Activated T-cell treated with anti-CD3 and anti-CD28 coated beads, Interleukin-2, amount 50 U/mL, for 24 hours (primary cell): Measurements from ENCODE around the gene RIC1.
"Not testable (repeated sequence)": the region's sequence is repeated elsewhere in the genome, so short reads cannot be mapped to it uniquely, and the experiment has no call there.

Experiments
- DNase-seq: peaks from one replicate; pipeline ENCODE4 v3.0.0-alpha.2; 2020
- H3K27ac Mint-ChIP-seq: 2 replicates; pipeline ENCODE4 v1.8.0; 2020; ENCODE audit warnings: mild to moderate bottlenecking, mixed read lengths
- H3K27me3 Mint-ChIP-seq: 2 replicates; pipeline ENCODE4 v1.8.0; 2020; ENCODE audit warnings: mixed read lengths
- H3K36me3 Mint-ChIP-seq: 2 replicates; pipeline ENCODE4 v1.8.0; 2020; ENCODE audit warnings: low read depth, mixed read lengths
- H3K4me1 Mint-ChIP-seq: 2 replicates; pipeline ENCODE4 v1.8.0; 2020; ENCODE audit warnings: low read depth, mixed read lengths
- H3K4me3 Mint-ChIP-seq: 2 replicates; pipeline ENCODE4 v1.8.0; 2020; ENCODE audit warnings: mild to moderate bottlenecking, moderate library complexity, mixed read lengths
- H3K9me3 Mint-ChIP-seq: 2 replicates; pipeline ENCODE4 v1.8.0; 2020; ENCODE audit warnings: mixed read lengths

The RIC1 gene, protein sequence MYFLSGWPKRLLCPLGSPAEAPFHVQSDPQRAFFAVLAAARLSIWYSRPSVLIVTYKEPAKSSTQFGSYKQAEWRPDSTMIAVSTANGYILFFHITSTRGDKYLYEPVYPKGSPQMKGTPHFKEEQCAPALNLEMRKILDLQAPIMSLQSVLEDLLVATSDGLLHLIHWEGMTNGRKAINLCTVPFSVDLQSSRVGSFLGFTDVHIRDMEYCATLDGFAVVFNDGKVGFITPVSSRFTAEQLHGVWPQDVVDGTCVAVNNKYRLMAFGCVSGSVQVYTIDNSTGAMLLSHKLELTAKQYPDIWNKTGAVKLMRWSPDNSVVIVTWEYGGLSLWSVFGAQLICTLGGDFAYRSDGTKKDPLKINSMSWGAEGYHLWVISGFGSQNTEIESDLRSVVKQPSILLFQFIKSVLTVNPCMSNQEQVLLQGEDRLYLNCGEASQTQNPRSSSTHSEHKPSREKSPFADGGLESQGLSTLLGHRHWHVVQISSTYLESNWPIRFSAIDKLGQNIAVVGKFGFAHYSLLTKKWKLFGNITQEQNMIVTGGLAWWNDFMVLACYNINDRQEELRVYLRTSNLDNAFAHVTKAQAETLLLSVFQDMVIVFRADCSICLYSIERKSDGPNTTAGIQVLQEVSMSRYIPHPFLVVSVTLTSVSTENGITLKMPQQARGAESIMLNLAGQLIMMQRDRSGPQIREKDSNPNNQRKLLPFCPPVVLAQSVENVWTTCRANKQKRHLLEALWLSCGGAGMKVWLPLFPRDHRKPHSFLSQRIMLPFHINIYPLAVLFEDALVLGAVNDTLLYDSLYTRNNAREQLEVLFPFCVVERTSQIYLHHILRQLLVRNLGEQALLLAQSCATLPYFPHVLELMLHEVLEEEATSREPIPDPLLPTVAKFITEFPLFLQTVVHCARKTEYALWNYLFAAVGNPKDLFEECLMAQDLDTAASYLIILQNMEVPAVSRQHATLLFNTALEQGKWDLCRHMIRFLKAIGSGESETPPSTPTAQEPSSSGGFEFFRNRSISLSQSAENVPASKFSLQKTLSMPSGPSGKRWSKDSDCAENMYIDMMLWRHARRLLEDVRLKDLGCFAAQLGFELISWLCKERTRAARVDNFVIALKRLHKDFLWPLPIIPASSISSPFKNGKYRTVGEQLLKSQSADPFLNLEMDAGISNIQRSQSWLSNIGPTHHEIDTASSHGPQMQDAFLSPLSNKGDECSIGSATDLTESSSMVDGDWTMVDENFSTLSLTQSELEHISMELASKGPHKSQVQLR (N-terminal part only)

DNA sequence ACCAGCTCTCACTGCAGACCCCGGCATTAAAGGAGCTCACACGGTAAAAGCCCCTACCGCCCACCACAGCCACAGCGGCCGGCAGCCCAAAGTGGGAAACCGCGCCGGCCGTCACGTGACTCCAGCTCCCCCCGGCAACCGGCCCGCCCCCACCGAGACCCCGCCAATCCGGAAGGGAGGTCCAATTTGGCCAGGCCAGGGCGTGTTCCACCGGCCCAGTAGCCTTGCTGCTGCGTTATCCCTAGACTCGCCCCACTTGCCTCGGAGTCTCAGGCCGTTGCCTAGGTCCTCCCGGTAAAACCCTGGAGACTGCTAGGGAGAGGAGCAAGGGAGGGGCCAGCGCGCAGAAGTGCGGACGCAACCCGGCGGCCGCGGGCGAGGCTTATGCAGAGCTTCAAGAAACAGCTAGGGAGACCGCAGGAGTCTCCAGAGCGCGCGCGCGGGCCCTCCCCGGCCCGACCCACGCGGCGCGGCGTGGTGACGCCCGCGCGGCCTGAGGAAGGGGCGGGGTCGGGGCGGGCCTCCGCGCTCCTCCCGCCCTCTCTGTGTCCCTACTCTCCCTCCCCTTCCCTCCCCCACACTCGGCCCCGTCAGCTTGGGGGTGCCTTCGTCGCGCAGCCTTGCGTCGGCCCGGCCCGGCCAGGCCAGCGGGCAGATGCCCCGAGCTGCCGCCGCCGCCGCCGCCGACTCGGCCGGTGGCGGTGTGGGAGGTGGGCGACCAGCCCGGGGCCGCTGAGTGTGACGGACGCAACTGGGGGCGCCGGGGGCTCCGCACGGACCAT lies at the start of gene RIC1:
TSS of gene RIC1 (plus strand) at position 578 of the 782 bp plus-strand sequence. CDS start at position 781, 203 bp downstream.
- no peaks in the 10 kb centered on the region for H3K9me3 Mint-ChIP-seq
- DNase-seq = peak; percentile 92
- H3K4me3 Mint-ChIP-seq = peak within 1 kb of the TSS; percentile 100
- peaks cover 62% of the 10 kb centered on the region for H3K4me1 Mint-ChIP-seq
- H3K36me3 Mint-ChIP-seq = peaks cover 35% of the 10 kb centered on the region
- peak within 1 kb of the TSS; percentile 97 for H3K27ac Mint-ChIP-seq
- H3K27me3 Mint-ChIP-seq = no peaks in the 10 kb centered on the region

GRCh38 chr9:5579881-5580280 lies 49.0 kb upstream of the RIC1 start:
- Mint-ChIP-seq H3K36me3 (no peaks in the 10 kb centered on the region), H3K4me3 (no peak overlapping the region), H3K4me1 (peaks cover 53% of the 10 kb centered on the region), H3K9me3 (peaks cover 4% of the 10 kb centered on the region), H3K27me3 (no peaks in the 10 kb centered on the region), H3K27ac (no peak overlapping the region)
- no peak for DNase-seq

GRCh38 chr9:5580650-5581049 lies 48.3 kb upstream of the RIC1 start:
- H3K27me3 Mint-ChIP-seq = no peaks in the 10 kb centered on the region
- H3K36me3 Mint-ChIP-seq = no peaks in the 10 kb centered on the region
- H3K9me3 Mint-ChIP-seq = peaks cover 4% of the 10 kb centered on the region
- H3K27ac Mint-ChIP-seq = no peak overlapping the region
- H3K4me3 Mint-ChIP-seq = no peak overlapping the region
- no peak for DNase-seq
- H3K4me1 Mint-ChIP-seq = peaks cover 57% of the 10 kb centered on the region

- H3K27ac Mint-ChIP-seq, H3K9me3 Mint-ChIP-seq, H3K4me3 Mint-ChIP-seq, H3K36me3 Mint-ChIP-seq, H3K27me3 Mint-ChIP-seq, DNase-seq: not testable (repeated sequence)
- H3K4me1 Mint-ChIP-seq = peaks cover 68% of the 10 kb centered on the region
Measured at GRCh38 chr9:5581706-5582105, 47.2 kb upstream of the RIC1 start.

- H3K36me3 Mint-ChIP-seq = no peaks in the 10 kb centered on the region
- H3K27ac Mint-ChIP-seq = peak overlapping the region; percentile 91
- H3K9me3 Mint-ChIP-seq = peaks cover 4% of the 10 kb centered on the region
- peaks cover 72% of the 10 kb centered on the region for H3K4me1 Mint-ChIP-seq
- no peak overlapping the region for H3K4me3 Mint-ChIP-seq
- no peaks in the 10 kb centered on the region for H3K27me3 Mint-ChIP-seq
- no peak for DNase-seq
Measured at GRCh38 chr9:5582835-5583195, 46.1 kb upstream of the RIC1 start.

DNA sequence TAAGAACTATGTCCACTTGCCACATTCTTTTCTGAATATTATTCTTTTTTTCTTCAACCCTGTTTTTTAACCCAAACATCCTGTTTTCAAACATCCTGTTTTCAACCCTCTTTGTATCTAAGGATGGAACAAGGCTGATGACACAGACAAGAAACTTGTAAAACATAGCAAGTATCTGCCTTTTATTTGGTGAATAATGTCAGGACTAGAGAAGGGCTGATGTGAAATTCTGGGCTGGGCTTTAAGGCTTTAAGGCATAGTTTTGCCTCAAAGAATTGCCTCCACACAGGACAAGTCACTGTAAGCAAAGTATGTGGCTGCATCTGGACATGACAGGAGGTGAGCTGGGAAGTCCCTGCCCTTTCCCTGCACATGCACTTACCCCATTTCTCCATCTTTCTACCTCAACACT lies 42.5 kb upstream of the RIC1 start:
- peaks cover 54% of the 10 kb centered on the region for H3K4me1 Mint-ChIP-seq

DNA sequence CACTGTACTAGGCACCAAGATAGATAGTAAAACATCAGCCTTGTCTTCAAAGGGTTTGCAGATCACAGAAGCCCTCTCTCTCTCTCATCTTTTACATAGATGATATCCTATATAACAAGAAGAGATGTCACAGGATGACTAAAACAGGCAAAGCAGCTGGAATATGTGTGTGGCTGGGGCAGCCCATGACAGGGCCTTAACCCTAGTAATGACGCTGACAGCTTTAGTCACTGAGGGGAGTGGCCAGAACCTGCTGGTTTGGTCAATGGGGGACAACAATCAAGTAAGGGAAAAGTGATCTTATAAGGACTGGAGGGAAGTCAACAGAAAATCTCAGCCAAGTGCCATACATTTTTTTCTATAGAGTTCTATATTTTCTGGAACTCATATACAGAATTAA lies 41.9 kb upstream of the RIC1 start:
- Mint-ChIP-seq H3K36me3 (no peaks in the 10 kb centered on the region), H3K4me1 (peaks cover 50% of the 10 kb centered on the region), H3K4me3 (peak overlapping the region; percentile 13), H3K9me3 (no peaks in the 10 kb centered on the region), H3K27me3 (no peaks in the 10 kb centered on the region), H3K27ac (peak overlapping the region; percentile 93)
- peak; percentile 50 for DNase-seq

More for the DNA sequence above, 42.5 kb upstream of the RIC1 start:
- H3K27me3 Mint-ChIP-seq = no peaks in the 10 kb centered on the region
- no peak for DNase-seq
- H3K4me3 Mint-ChIP-seq = peak overlapping the region; percentile 21
- H3K9me3 Mint-ChIP-seq = peaks cover 4% of the 10 kb centered on the region
- H3K36me3 Mint-ChIP-seq = no peaks in the 10 kb centered on the region
- peak overlapping the region; percentile 93 for H3K27ac Mint-ChIP-seq

DNA sequence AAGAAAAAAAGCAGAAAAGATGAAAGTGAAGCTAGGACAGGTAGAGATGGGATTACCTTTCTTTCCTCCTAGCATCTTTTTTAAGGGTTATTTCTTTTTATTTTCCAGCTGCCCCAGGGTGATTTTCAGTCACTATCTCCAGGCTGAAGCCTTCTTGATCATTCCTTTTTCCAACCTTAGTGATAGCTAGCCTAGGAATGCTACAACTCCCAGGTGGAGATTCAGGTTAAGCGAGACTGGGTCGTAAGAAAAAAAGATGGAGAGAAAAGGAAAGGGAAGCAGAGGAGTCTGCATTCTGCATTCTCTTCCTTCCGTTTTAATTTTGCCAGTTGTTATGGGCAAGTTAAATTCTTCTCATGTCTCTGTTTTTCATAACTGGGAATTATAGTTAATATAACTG lies 36.7 kb upstream of the RIC1 start:
- Mint-ChIP-seq H3K36me3 (no peaks in the 10 kb centered on the region), H3K27me3 (no peaks in the 10 kb centered on the region), H3K4me3 (no peak overlapping the region), H3K4me1 (peaks cover 28% of the 10 kb centered on the region), H3K9me3 (no peaks in the 10 kb centered on the region), H3K27ac (no peak overlapping the region)
- no peak for DNase-seq

GRCh38 chr9:5592904-5593303 lies 36.0 kb upstream of the RIC1 start:
- DNase-seq = no peak
- H3K36me3 Mint-ChIP-seq = no peaks in the 10 kb centered on the region
- H3K27me3 Mint-ChIP-seq = no peaks in the 10 kb centered on the region
- peaks cover 23% of the 10 kb centered on the region for H3K4me1 Mint-ChIP-seq
- no peaks in the 10 kb centered on the region for H3K9me3 Mint-ChIP-seq
- no peak overlapping the region for H3K4me3 Mint-ChIP-seq
- H3K27ac Mint-ChIP-seq = no peak overlapping the region

- H3K27ac Mint-ChIP-seq = no peak overlapping the region
Measured at GRCh38 chr9:5593904-5594303, 35.0 kb upstream of the RIC1 start.

DNA sequence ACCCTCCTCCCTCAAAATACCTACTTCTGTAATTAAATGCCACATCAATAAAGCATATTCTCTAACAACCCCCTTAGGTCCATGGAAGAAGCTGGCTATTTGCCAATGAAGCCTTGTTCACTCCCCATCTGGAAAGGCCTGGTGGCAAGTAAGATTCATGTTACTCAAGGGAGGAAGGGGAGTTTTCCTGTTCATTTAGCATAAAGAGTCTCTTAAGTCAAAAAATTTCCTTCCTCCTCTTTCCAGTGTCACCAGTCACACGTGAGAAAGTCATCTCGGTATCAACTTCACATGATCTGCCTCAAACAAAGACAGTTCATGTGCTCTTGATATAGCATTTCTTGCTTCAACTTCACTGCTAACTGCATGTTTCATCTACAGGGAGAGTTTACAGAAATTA lies 32.7 kb upstream of the RIC1 start:
- Mint-ChIP-seq H3K9me3 (no peaks in the 10 kb centered on the region), H3K4me1 (peaks cover 21% of the 10 kb centered on the region), H3K27me3 (no peaks in the 10 kb centered on the region), H3K36me3 (no peaks in the 10 kb centered on the region), H3K27ac (no peak overlapping the region), H3K4me3 (no peak overlapping the region)
- no peak for DNase-seq

More at GRCh38 chr9:5593904-5594303, 35.0 kb upstream of the RIC1 start:
- H3K36me3 Mint-ChIP-seq = no peaks in the 10 kb centered on the region
- no peaks in the 10 kb centered on the region for H3K27me3 Mint-ChIP-seq
- H3K4me1 Mint-ChIP-seq = peaks cover 20% of the 10 kb centered on the region
- no peak for DNase-seq
- no peaks in the 10 kb centered on the region for H3K9me3 Mint-ChIP-seq
- no peak overlapping the region for H3K4me3 Mint-ChIP-seq

- no peak for DNase-seq
- H3K9me3 Mint-ChIP-seq = no peaks in the 10 kb centered on the region
- no peaks in the 10 kb centered on the region for H3K27me3 Mint-ChIP-seq
- H3K4me3 Mint-ChIP-seq = peak overlapping the region; percentile 60
- peak overlapping the region; percentile 83 for H3K27ac Mint-ChIP-seq
- peaks cover 23% of the 10 kb centered on the region for H3K4me1 Mint-ChIP-seq
- H3K36me3 Mint-ChIP-seq = no peaks in the 10 kb centered on the region
Measured at GRCh38 chr9:5608298-5609225, 20.3 kb upstream of the RIC1 start.

DNA sequence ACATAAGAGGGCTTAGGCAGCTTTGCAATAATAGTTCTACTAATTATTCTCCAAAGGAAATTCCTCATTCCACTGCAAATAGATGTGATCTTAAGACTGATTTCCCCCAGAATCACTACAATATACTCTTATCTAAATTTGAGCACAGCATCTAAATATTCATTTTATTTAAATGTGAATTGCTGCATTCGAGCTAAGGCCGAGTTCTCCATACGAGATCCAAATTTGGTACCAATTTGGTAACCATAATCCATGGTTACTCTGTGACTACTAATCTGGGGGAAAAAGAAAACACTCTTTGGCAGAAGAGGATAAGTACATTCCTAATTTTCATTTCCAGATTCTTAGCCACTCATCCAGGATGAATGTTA lies 19.7 kb upstream of the RIC1 start:
- peak overlapping the region; percentile 60 for H3K4me3 Mint-ChIP-seq
- peaks cover 26% of the 10 kb centered on the region for H3K4me1 Mint-ChIP-seq
- H3K9me3 Mint-ChIP-seq = no peaks in the 10 kb centered on the region
- H3K27ac Mint-ChIP-seq = no peak overlapping the region
- DNase-seq = no peak
- H3K36me3 Mint-ChIP-seq = no peaks in the 10 kb centered on the region
- H3K27me3 Mint-ChIP-seq = no peaks in the 10 kb centered on the region
